Rectal smooth muscle tissue (tissue), 1 donor: ENCODE data around the gene NINL.
"Not testable (repeated sequence)": the region's sequence is repeated elsewhere in the genome, so short reads cannot be mapped to it uniquely, and the experiment has no call there.

Experiments
- H3K27ac ChIP-seq: one replicate; pipeline ENCODE4 v1.7.0; 2013; ENCODE audit warnings: low read depth, low read length, inconsistent platforms
- H3K27me3 ChIP-seq: one replicate; pipeline ENCODE4 v1.7.0; 2013; ENCODE audit warnings: low read length; ENCODE audit not compliant: control insufficient read depth, insufficient read depth
- H3K36me3 ChIP-seq: one replicate; pipeline ENCODE4 v1.7.0; 2013; ENCODE audit warnings: low read length; ENCODE audit not compliant: control insufficient read depth, insufficient read depth
- H3K4me1 ChIP-seq: one replicate; pipeline ENCODE4 v1.7.0; 2013; ENCODE audit warnings: low read length; ENCODE audit not compliant: control insufficient read depth, insufficient read depth
- H3K4me3 ChIP-seq: one replicate; pipeline ENCODE4 v1.7.0; 2013; ENCODE audit warnings: low read length
- H3K9ac ChIP-seq: one replicate; pipeline ENCODE4 v1.7.0; 2013; ENCODE audit warnings: low read length

The NINL gene

GRCh38 chr20:25478889-25479568 is 106.3 kb downstream of the NINL start:
- H3K27me3 ChIP-seq, result no peaks in the 10 kb centered on the region
- H3K4me3 ChIP-seq, result no peak overlapping the region
- H3K27ac ChIP-seq, result no peak overlapping the region
- H3K9ac ChIP-seq, result no peak overlapping the region
- peaks cover 8% of the 10 kb centered on the region for H3K36me3 ChIP-seq
- H3K4me1 ChIP-seq, result no peaks in the 10 kb centered on the region

GRCh38 chr20:25477014-25477882 is 108.1 kb downstream of the NINL start:
- Histone ChIP-seq H3K9ac (no peak overlapping the region), H3K4me1 (no peaks in the 10 kb centered on the region), H3K27me3 (no peaks in the 10 kb centered on the region), H3K36me3 (peaks cover 8% of the 10 kb centered on the region), H3K4me3 (no peak overlapping the region), H3K27ac (no peak overlapping the region)

GRCh38 chr20:25476106-25477013 is 109.0 kb downstream of the NINL start:
- no peak overlapping the region for H3K27ac ChIP-seq

GRCh38 chr20:25473297-25473696 is 112.0 kb downstream of the NINL start:
- H3K4me3 ChIP-seq, H3K4me1 ChIP-seq, H3K9ac ChIP-seq, H3K36me3 ChIP-seq, H3K27me3 ChIP-seq, H3K27ac ChIP-seq: not testable (repeated sequence)

More at GRCh38 chr20:25476106-25477013, 109.0 kb downstream of the NINL start:
- peaks cover 8% of the 10 kb centered on the region for H3K36me3 ChIP-seq
- no peak overlapping the region for H3K9ac ChIP-seq
- no peaks in the 10 kb centered on the region for H3K27me3 ChIP-seq
- no peaks in the 10 kb centered on the region for H3K4me1 ChIP-seq
- H3K4me3 ChIP-seq, result no peak overlapping the region

- Histone ChIP-seq H3K4me1 (no peaks in the 10 kb centered on the region), H3K27ac (no peak overlapping the region), H3K9ac (no peak overlapping the region), H3K36me3 (peaks cover 4% of the 10 kb centered on the region), H3K4me3 (no peak overlapping the region), H3K27me3 (no peaks in the 10 kb centered on the region)
Observed at GRCh38 chr20:25471020-25471419, 114.3 kb downstream of the NINL start.

GRCh38 chr20:25470045-25470444 is 115.3 kb downstream of the NINL start:
- Histone ChIP-seq H3K27me3 (no peaks in the 10 kb centered on the region), H3K9ac (no peak overlapping the region), H3K27ac (no peak overlapping the region), H3K4me3 (no peak overlapping the region), H3K4me1 (no peaks in the 10 kb centered on the region), H3K36me3 (peaks cover 4% of the 10 kb centered on the region)

- Histone ChIP-seq H3K27ac (no peak overlapping the region), H3K36me3 (peaks cover 4% of the 10 kb centered on the region), H3K9ac (no peak overlapping the region), H3K4me3 (no peak overlapping the region), H3K27me3 (no peaks in the 10 kb centered on the region), H3K4me1 (no peaks in the 10 kb centered on the region)
Observed at GRCh38 chr20:25469558-25469957, 115.8 kb downstream of the NINL start.

GRCh38 chr20:25468126-25469075 is 116.9 kb downstream of the NINL start:
- H3K36me3 ChIP-seq, result peaks cover 4% of the 10 kb centered on the region
- H3K9ac ChIP-seq, result no peak overlapping the region
- H3K4me3 ChIP-seq, result no peak overlapping the region
- no peaks in the 10 kb centered on the region for H3K4me1 ChIP-seq
- no peaks in the 10 kb centered on the region for H3K27me3 ChIP-seq
- H3K27ac ChIP-seq, result no peak overlapping the region

- Histone ChIP-seq H3K4me1 (no peaks in the 10 kb centered on the region), H3K27ac (no peak overlapping the region), H3K9ac (no peak overlapping the region), H3K27me3 (no peaks in the 10 kb centered on the region), H3K36me3 (peaks cover 4% of the 10 kb centered on the region), H3K4me3 (no peak overlapping the region)
Observed at GRCh38 chr20:25467441-25467840, 117.9 kb downstream of the NINL start.

GRCh38 chr20:25466846-25467245 is 118.5 kb downstream of the NINL start:
- no peaks in the 10 kb centered on the region for H3K4me1 ChIP-seq
- H3K4me3 ChIP-seq, result no peak overlapping the region
- H3K27ac ChIP-seq, result no peak overlapping the region
- peaks cover 4% of the 10 kb centered on the region for H3K36me3 ChIP-seq
- no peaks in the 10 kb centered on the region for H3K27me3 ChIP-seq
- H3K9ac ChIP-seq, result no peak overlapping the region

GRCh38 chr20:25465243-25466135 is 119.8 kb downstream of the NINL start:
- Histone ChIP-seq H3K27ac (no peak overlapping the region), H3K4me1 (no peaks in the 10 kb centered on the region), H3K36me3 (peaks cover 4% of the 10 kb centered on the region), H3K9ac (no peak overlapping the region), H3K27me3 (no peaks in the 10 kb centered on the region), H3K4me3 (no peak overlapping the region)
